ENCODE results near the gene LLCFC1. TPM values are rescaled to one million over a fixed set of nuclear protein-coding genes. Genes with fewer than 3 reads are reported as not detected.

The LLCFC1 gene
- total RNA-seq, 2 donors from 2014 or later: not detected

DNA sequence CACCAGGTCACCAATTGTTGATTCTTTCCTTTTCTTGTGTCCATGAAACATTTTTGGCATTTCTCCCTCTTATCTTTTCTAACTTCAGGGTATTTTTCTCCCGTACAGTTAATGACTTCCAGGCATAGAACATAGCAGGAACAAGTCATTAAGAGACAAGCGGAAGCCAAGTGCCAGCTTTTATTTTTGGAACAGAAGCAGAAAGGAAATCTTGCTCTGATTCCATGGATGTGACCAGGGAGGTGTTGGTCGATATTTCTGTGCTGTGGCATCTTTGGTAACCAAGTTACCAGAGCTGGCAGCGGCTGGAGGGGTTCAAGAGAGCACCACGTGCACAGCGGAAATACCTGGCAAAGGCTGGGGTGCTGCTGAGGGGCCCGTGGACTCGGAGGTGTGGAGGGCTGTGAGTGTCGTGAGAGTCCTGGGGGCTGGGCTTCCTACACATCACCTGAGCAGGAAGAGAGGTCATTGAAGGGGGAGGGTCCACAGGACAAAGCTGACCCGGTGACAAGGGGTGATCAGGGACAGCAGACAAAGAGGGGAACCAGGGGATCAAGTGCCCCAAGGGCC is 1.8 kb downstream of the LLCFC1 start:
- no peaks in the 10 kb centered on the region for H3K9me3 Mint-ChIP-seq
- no peak overlapping the region for H3K27ac Mint-ChIP-seq
- peaks cover 9 to 17% of the 10 kb centered on the region in 2 donors for H3K27me3 Mint-ChIP-seq
- H3K4me3 Mint-ChIP-seq: no peak overlapping the region
- H3K36me3 Mint-ChIP-seq: no peaks in the 10 kb centered on the region
- no peaks in the 10 kb centered on the region for H3K4me1 Mint-ChIP-seq (ENCODE audit: low read depth in 2 of 2)
- DNase-seq (ENCODE audit: low spot score) (no peak), ATAC-seq (no peak)

- Mint-ChIP-seq H3K4me1 (ENCODE audit: low read depth in 2 of 2) (no peaks in the 10 kb centered on the region), H3K27me3 (peaks cover 9 to 19% of the 10 kb centered on the region in 2 donors), H3K27ac (no peak overlapping the region), H3K9me3 (no peaks in the 10 kb centered on the region), H3K36me3 (no peaks in the 10 kb centered on the region), H3K4me3 (no peak overlapping the region)
- no peak for ATAC-seq
- no peak for DNase-seq (ENCODE audit: low spot score)
Observed at GRCh38 chr7:142941541-142941940, 2.3 kb downstream of the LLCFC1 start.

GRCh38 chr7:142942746-142943145 is 3.5 kb downstream of the LLCFC1 start:
- DNase-seq (ENCODE audit: low spot score) (no peak), ATAC-seq (no peak)
- H3K4me3 Mint-ChIP-seq: no peak overlapping the region
- no peak overlapping the region for H3K27ac Mint-ChIP-seq
- no peaks in the 10 kb centered on the region for H3K4me1 Mint-ChIP-seq (ENCODE audit: low read depth in 2 of 2)
- no peaks in the 10 kb centered on the region for H3K36me3 Mint-ChIP-seq
- H3K9me3 Mint-ChIP-seq: no peaks in the 10 kb centered on the region
- H3K27me3 Mint-ChIP-seq: peaks cover 13 to 24% of the 10 kb centered on the region in 2 donors

GRCh38 chr7:142943706-142944268 is 4.5 kb downstream of the LLCFC1 start:
- Mint-ChIP-seq H3K9me3 (no peaks in the 10 kb centered on the region), H3K36me3 (no peaks in the 10 kb centered on the region), H3K27ac (no peak overlapping the region), H3K27me3 (peaks cover 17 to 24% of the 10 kb centered on the region in 2 donors), H3K4me3 (no peak overlapping the region), H3K4me1 (ENCODE audit: low read depth in 2 of 2) (no peaks in the 10 kb centered on the region)
- ATAC-seq: no peak
- no peak for DNase-seq (ENCODE audit: low spot score)

DNA sequence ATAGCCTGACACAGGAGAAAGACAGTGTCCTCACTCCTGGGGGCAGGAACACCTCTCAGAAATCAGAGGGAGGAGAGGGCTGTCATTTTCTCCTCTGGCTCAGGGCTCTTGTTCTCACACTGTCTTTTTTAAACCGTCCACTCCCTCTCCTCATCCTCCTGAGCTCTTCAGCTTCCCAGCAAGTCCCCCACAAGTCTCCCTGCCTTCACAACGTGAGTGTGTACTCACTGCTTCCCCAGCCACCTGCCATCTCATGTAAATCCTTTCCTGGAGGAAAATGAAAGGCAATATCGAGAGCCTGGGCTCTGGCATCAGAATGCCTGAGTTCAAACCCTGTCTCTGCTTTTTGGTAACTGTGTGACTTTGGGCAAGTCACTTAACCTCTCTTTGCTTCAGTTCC is 5.7 kb downstream of the LLCFC1 start:
- no peak for DNase-seq (ENCODE audit: low spot score)
- Mint-ChIP-seq H3K27ac (no peak overlapping the region), H3K4me1 (ENCODE audit: low read depth in 2 of 2) (no peaks in the 10 kb centered on the region), H3K27me3 (peaks cover 17 to 28% of the 10 kb centered on the region in 2 donors), H3K9me3 (no peaks in the 10 kb centered on the region), H3K4me3 (no peak overlapping the region), H3K36me3 (no peaks in the 10 kb centered on the region)
- ATAC-seq: no peak

DNA sequence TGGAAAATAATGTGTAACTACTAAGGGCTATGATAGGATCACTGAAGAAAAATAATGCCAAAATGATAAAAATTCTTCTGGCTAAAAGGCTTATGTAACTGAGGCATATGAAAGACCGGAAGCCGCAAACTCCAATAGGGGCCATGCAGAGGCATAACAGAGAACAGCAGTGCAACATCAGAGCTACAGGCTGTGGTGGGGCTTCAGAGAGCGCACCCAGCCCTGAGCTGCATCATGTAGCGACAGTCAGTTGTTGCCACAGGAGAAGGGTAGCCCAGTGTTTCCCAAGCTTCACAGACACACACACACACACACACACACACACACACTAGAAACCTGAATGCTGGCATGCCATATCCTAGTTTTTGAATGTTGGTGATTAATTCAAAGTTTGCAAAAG is 9.3 kb downstream of the LLCFC1 start:
- Mint-ChIP-seq H3K4me1 (ENCODE audit: low read depth in 2 of 2) (no peaks in the 10 kb centered on the region), H3K9me3 (peaks cover 5% of the 10 kb centered on the region), H3K27me3 (peaks cover 26 to 34% of the 10 kb centered on the region in 2 donors), H3K27ac (no peak overlapping the region), H3K36me3 (no peaks in the 10 kb centered on the region), H3K4me3 (no peak overlapping the region)
- ATAC-seq: no peak
- DNase-seq (ENCODE audit: low spot score): no peak

GRCh38 chr7:142950235-142950634 is 11.0 kb downstream of the LLCFC1 start:
- no peaks in the 10 kb centered on the region for H3K4me1 Mint-ChIP-seq (ENCODE audit: low read depth in 2 of 2)
- no peaks in the 10 kb centered on the region for H3K36me3 Mint-ChIP-seq
- H3K27ac Mint-ChIP-seq: no peak overlapping the region
- ATAC-seq (peak in 1 of 2 donors; percentile 32), DNase-seq (ENCODE audit: low spot score) (no peak)
- H3K4me3 Mint-ChIP-seq: no peak overlapping the region
- H3K27me3 Mint-ChIP-seq: peaks cover 21 to 31% of the 10 kb centered on the region in 2 donors
- peaks cover 9% of the 10 kb centered on the region for H3K9me3 Mint-ChIP-seq

GRCh38 chr7:142954680-142955268 is 15.5 kb downstream of the LLCFC1 start:
- Mint-ChIP-seq H3K9me3 (peaks cover 18% of the 10 kb centered on the region), H3K27ac (no peak overlapping the region), H3K4me1 (ENCODE audit: low read depth in 2 of 2) (no peaks in the 10 kb centered on the region), H3K27me3 (peaks cover 27 to 51% of the 10 kb centered on the region in 2 donors), H3K4me3 (no peak overlapping the region), H3K36me3 (peaks cover 16% of the 10 kb centered on the region)
- ATAC-seq (no peak), DNase-seq (ENCODE audit: low spot score) (no peak)

- Mint-ChIP-seq H3K4me3 (no peak overlapping the region), H3K27me3 (peaks cover 25 to 53% of the 10 kb centered on the region in 2 donors), H3K27ac (no peak overlapping the region), H3K36me3 (peaks cover 16% of the 10 kb centered on the region), H3K9me3 (peaks cover 18% of the 10 kb centered on the region), H3K4me1 (ENCODE audit: low read depth in 2 of 2) (no peaks in the 10 kb centered on the region)
- DNase-seq (ENCODE audit: low spot score) (no peak), ATAC-seq (no peak)
Observed at GRCh38 chr7:142956951-142957623, 17.8 kb downstream of the LLCFC1 start.

- ATAC-seq (no peak), DNase-seq (ENCODE audit: low spot score) (no peak)
- H3K36me3 Mint-ChIP-seq: peaks cover 16% of the 10 kb centered on the region
- peaks cover 18% of the 10 kb centered on the region for H3K9me3 Mint-ChIP-seq
- peaks cover 25 to 53% of the 10 kb centered on the region in 2 donors for H3K27me3 Mint-ChIP-seq
- H3K27ac Mint-ChIP-seq: no peak overlapping the region
- no peak overlapping the region for H3K4me3 Mint-ChIP-seq
- H3K4me1 Mint-ChIP-seq (ENCODE audit: low read depth in 2 of 2): no peaks in the 10 kb centered on the region
Observed at GRCh38 chr7:142957723-142958122, 18.4 kb downstream of the LLCFC1 start.

DNA sequence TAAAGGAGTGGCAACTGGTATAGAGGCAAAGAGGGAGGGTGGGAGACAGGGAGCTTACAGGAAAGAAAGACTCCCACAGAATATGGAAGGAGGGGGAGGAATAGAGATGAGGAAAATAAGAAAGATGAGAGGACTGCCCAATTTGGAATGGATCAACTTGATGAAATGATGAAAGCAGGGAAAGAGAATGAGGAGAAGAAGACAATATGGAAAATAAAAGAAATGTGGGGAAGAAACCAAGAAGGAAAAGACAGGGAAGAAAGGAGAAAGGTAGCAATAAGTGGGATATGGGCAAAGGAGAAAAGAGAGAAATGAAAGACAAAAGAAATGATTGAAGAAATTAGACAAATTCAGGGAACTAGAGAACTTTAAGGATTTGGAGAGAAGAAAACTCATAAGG is 19.9 kb downstream of the LLCFC1 start:
- DNase-seq (ENCODE audit: low spot score) (no peak), ATAC-seq (no peak)
- H3K36me3 Mint-ChIP-seq: peaks cover 16% of the 10 kb centered on the region
- peaks cover 9% of the 10 kb centered on the region for H3K9me3 Mint-ChIP-seq
- H3K4me3 Mint-ChIP-seq: no peak overlapping the region
- no peaks in the 10 kb centered on the region for H3K4me1 Mint-ChIP-seq (ENCODE audit: low read depth in 2 of 2)
- peaks cover 30 to 56% of the 10 kb centered on the region in 2 donors for H3K27me3 Mint-ChIP-seq
- no peak overlapping the region for H3K27ac Mint-ChIP-seq

DNA sequence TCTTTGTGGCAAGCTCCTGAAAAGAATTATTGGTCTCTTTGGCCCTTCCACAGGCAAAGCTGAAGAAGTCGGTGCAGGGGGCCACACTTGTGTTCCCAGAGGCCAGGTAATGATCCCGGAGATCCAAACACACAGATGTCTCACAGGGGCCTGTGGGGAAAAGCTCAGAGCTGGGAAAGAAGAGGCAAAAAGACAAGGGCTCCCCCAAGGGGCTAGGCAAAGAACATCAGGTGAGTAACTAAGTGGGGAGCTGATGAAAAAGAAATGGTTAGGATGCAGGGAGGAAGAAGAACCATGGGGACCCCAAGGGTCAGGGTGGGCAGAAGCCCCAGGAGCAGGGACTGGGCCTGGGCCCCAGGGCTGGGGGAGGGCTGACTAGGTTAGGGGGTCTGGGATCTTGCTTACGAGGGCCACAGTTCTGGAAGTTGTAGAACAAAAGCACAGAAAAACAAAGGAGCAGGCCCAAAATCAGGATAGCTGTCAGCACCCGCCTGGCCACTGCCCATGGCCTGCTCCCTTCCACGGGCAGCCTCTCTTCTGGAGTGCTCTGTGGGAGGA is 21.8 kb downstream of the LLCFC1 start:
- Mint-ChIP-seq H3K27me3 (peaks cover 30 to 58% of the 10 kb centered on the region in 2 donors), H3K9me3 (peaks cover 3% of the 10 kb centered on the region), H3K36me3 (peaks cover 9% of the 10 kb centered on the region), H3K4me1 (ENCODE audit: low read depth in 2 of 2) (no peaks in the 10 kb centered on the region), H3K27ac (no peak overlapping the region), H3K4me3 (no peak overlapping the region)
- DNase-seq (ENCODE audit: low spot score) (no peak), ATAC-seq (peak in 1 of 2 donors; percentile 59)

- no peaks in the 10 kb centered on the region for H3K4me1 Mint-ChIP-seq (ENCODE audit: low read depth in 2 of 2)
- DNase-seq (ENCODE audit: low spot score) (no peak), ATAC-seq (no peak)
- H3K4me3 Mint-ChIP-seq: no peak overlapping the region
- peaks cover 30 to 53% of the 10 kb centered on the region in 2 donors for H3K27me3 Mint-ChIP-seq
- H3K9me3 Mint-ChIP-seq: no peaks in the 10 kb centered on the region
- peaks cover 3% of the 10 kb centered on the region for H3K36me3 Mint-ChIP-seq
- H3K27ac Mint-ChIP-seq: no peak overlapping the region
Observed at GRCh38 chr7:142961595-142961972, 22.3 kb downstream of the LLCFC1 start.
